Chondrocyte (in vitro differentiated cells): Measurements from ENCODE around the gene ARHGAP42. TPM values are rescaled to one million over a fixed set of nuclear protein-coding genes. Genes with fewer than 3 reads are reported as not detected.

Experiments
- DNase-seq: peaks from one replicate; pipeline ENCODE4 v3.0.0; 2021; ENCODE audit warnings: mixed read lengths, low spot score
- H3K27ac Mint-ChIP-seq: one replicate; pipeline ENCODE4 v1.8.0; 2021; ENCODE audit warnings: mild to moderate bottlenecking, moderate library complexity, mixed read lengths; ENCODE audit not compliant: unreplicated experiment
- H3K27me3 Mint-ChIP-seq: 2 replicates; pipeline ENCODE4 v1.8.0; 2021; ENCODE audit warnings: low read depth, mixed read lengths
- H3K36me3 Mint-ChIP-seq: 2 replicates; pipeline ENCODE4 v1.8.0; 2021; ENCODE audit warnings: low read depth, mixed read lengths
- H3K4me1 Mint-ChIP-seq: 2 replicates; pipeline ENCODE4 v1.8.0; 2021; ENCODE audit warnings: low read depth, mild to moderate bottlenecking, mixed read lengths
- H3K4me3 Mint-ChIP-seq: one replicate; pipeline ENCODE4 v1.8.0; 2021; ENCODE audit warnings: mild to moderate bottlenecking, moderate library complexity, mixed read lengths; ENCODE audit not compliant: unreplicated experiment
- H3K9me3 Mint-ChIP-seq: 2 replicates; pipeline ENCODE4 v1.8.0; 2021; ENCODE audit warnings: low read depth, mixed read lengths
- CTCF ChIP-seq: fragments of 200-600 bp; sonication (generic); IDR thresholded peaks from 2 replicates; pipeline ENCODE4 v1.5.0; 2021; ENCODE audit warnings: antibody characterized with exemption, mild to moderate bottlenecking, moderate library complexity
- total RNA-seq: library from RNA; stranded (reverse); gene quantifications from 3 replicates; pipeline ENCODE4 v1.2.1, GENCODE V29; 2021

The ARHGAP42 gene
- total RNA-seq, 1 donor from 2014 or later = 16.1 TPM

- no peak for DNase-seq
- H3K9me3 Mint-ChIP-seq = peaks cover 7% of the 10 kb centered on the region
- H3K27me3 Mint-ChIP-seq = no peaks in the 10 kb centered on the region
- TF ChIP-seq CTCF = no peak
- H3K4me1 Mint-ChIP-seq = peaks cover 23% of the 10 kb centered on the region
- no peak overlapping the region for H3K4me3 Mint-ChIP-seq
- peak overlapping the region; percentile 9 for H3K27ac Mint-ChIP-seq
- peaks cover 7% of the 10 kb centered on the region for H3K36me3 Mint-ChIP-seq
Measured at GRCh38 chr11:100752371-100753171, 65.5 kb downstream of the ARHGAP42 start.

- DNase-seq = no peak
- no peaks in the 10 kb centered on the region for H3K27me3 Mint-ChIP-seq
- peaks cover 7% of the 10 kb centered on the region for H3K9me3 Mint-ChIP-seq
- peak overlapping the region; percentile 39 for H3K27ac Mint-ChIP-seq
- H3K36me3 Mint-ChIP-seq = peaks cover 7% of the 10 kb centered on the region
- peak; percentile 2 for TF ChIP-seq CTCF
- H3K4me1 Mint-ChIP-seq = peaks cover 27% of the 10 kb centered on the region
- no peak overlapping the region for H3K4me3 Mint-ChIP-seq
Measured at GRCh38 chr11:100753172-100753543, 66.1 kb downstream of the ARHGAP42 start.

- no peaks in the 10 kb centered on the region for H3K27me3 Mint-ChIP-seq
- peak overlapping the region; percentile 39 for H3K27ac Mint-ChIP-seq
- peaks cover 7% of the 10 kb centered on the region for H3K9me3 Mint-ChIP-seq
- DNase-seq = no peak
- TF ChIP-seq CTCF = peak; percentile 7
- H3K4me3 Mint-ChIP-seq = no peak overlapping the region
- H3K4me1 Mint-ChIP-seq = peaks cover 28% of the 10 kb centered on the region
- peaks cover 7% of the 10 kb centered on the region for H3K36me3 Mint-ChIP-seq
Measured at GRCh38 chr11:100753571-100753970, 66.5 kb downstream of the ARHGAP42 start.

- no peak overlapping the region for H3K4me3 Mint-ChIP-seq
- H3K27me3 Mint-ChIP-seq = no peaks in the 10 kb centered on the region
- DNase-seq = no peak
- H3K27ac Mint-ChIP-seq = no peak overlapping the region
- peaks cover 39% of the 10 kb centered on the region for H3K4me1 Mint-ChIP-seq
- no peak for TF ChIP-seq CTCF
- no peaks in the 10 kb centered on the region for H3K9me3 Mint-ChIP-seq
- no peaks in the 10 kb centered on the region for H3K36me3 Mint-ChIP-seq
Measured at GRCh38 chr11:100756559-100756958, 69.5 kb downstream of the ARHGAP42 start.

- H3K27ac Mint-ChIP-seq = no peak overlapping the region
- no peak overlapping the region for H3K4me3 Mint-ChIP-seq
- H3K4me1 Mint-ChIP-seq = peaks cover 40% of the 10 kb centered on the region
- TF ChIP-seq CTCF = no peak
- H3K36me3 Mint-ChIP-seq = no peaks in the 10 kb centered on the region
- no peaks in the 10 kb centered on the region for H3K9me3 Mint-ChIP-seq
- no peak for DNase-seq
- H3K27me3 Mint-ChIP-seq = no peaks in the 10 kb centered on the region
Measured at GRCh38 chr11:100757646-100758045, 70.6 kb downstream of the ARHGAP42 start.
